ENCODE data around the gene COL23A1. TPM values are rescaled to one million over a fixed set of nuclear protein-coding genes. Genes with fewer than 3 reads are reported as not detected.

COL23A1 gene
- polyA plus RNA-seq, 3 donors = 0.11 to 0.21 TPM; not detected in 1

DNA sequence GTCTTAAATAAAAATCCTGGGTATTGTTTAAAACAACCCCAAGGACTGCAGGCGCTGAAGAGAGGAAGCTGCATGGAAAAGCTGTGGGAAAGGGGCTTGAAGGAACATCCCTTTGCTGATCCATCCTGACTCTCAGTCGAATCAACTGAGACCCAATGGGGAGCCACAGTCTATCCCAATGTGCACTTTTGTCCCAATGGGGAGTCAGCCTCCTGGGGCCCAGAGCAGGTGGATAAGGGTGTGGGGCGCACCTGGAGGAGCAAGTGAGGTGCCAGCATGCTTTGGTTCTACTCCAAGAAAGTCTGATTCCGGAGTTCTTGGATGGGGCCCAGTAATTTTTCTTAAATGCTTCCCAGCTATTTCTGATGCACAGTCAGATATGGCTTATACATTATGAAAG is 118.1 kb downstream of the COL23A1 start:
- H3K4me1 ChIP-seq (ENCODE audit: control insufficient read depth in 1 of 2, insufficient read depth in 2 of 2, low read length in 2 of 2) = peaks cover 60 to 68% of the 10 kb centered on the region in 2 donors
- Mint-ChIP-seq H3K4me3 (no peak overlapping the region), H3K4me1 (peaks cover 64% of the 10 kb centered on the region), H3K27ac (no peak overlapping the region), H3K27me3 (ENCODE audit: low read depth in 3 of 3) (peaks cover 0 to 4% (median 0%) of the 10 kb centered on the region in 3 donors), H3K36me3 (peaks cover 0 to 2% of the 10 kb centered on the region in 2 donors), H3K9me3 (peaks cover 0 to 2% (median 0%) of the 10 kb centered on the region in 7 donors)
- no peaks in the 10 kb centered on the region for H4K20me1 ChIP-seq (ENCODE audit: insufficient read depth, low read length)
- no peak overlapping the region for H3K27ac ChIP-seq (ENCODE audit: low read depth in 1 of 2, low read length in 2 of 2)
- no peaks in the 10 kb centered on the region for H3K9me3 ChIP-seq (replicated peaks in 1 of 2; ENCODE audit: control insufficient read depth in 1 of 2, insufficient read depth in 1 of 2, low read length in 2 of 2)
- peaks cover 24% of the 10 kb centered on the region for H3K79me2 ChIP-seq (ENCODE audit: insufficient read depth, low read length)
- no peaks in the 10 kb centered on the region for H3K27me3 ChIP-seq (ENCODE audit: control insufficient read depth in 2 of 2, insufficient read depth in 2 of 2, low read length in 2 of 2)
- no peak overlapping the region for H3K4me3 ChIP-seq (replicated peaks in 1 of 3; ENCODE audit: low read depth in 2 of 3, low read length in 3 of 3)
- intact Hi-C loops (cut with micrococcal nuclease) = no loop called here
- DNase-seq = no peak
- H3K4me2 ChIP-seq (replicated peaks; ENCODE audit: extremely low read depth, low read length, poor library complexity, severe bottlenecking) = no peak overlapping the region
- H3K36me3 ChIP-seq (replicated peaks in 1 of 2; ENCODE audit: control insufficient read depth in 1 of 2, insufficient read depth in 2 of 2, low read length in 2 of 2) = no peaks in the 10 kb centered on the region
- TF ChIP-seq, protein P1, sequence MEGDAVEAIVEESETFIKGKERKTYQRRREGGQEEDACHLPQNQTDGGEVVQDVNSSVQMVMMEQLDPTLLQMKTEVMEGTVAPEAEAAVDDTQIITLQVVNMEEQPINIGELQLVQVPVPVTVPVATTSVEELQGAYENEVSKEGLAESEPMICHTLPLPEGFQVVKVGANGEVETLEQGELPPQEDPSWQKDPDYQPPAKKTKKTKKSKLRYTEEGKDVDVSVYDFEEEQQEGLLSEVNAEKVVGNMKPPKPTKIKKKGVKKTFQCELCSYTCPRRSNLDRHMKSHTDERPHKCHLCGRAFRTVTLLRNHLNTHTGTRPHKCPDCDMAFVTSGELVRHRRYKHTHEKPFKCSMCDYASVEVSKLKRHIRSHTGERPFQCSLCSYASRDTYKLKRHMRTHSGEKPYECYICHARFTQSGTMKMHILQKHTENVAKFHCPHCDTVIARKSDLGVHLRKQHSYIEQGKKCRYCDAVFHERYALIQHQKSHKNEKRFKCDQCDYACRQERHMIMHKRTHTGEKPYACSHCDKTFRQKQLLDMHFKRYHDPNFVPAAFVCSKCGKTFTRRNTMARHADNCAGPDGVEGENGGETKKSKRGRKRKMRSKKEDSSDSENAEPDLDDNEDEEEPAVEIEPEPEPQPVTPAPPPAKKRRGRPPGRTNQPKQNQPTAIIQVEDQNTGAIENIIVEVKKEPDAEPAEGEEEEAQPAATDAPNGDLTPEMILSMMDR (IDR thresholded peaks at IDR 0.05) = no peak
- WGBS (ENCODE audit: insufficient coverage) = 89% methylated on average over 4 of the region's 4 CpGs
- H2AFZ ChIP-seq (ENCODE audit: insufficient read depth, low read depth, low read length, poor library complexity, severe bottlenecking) = no peak overlapping the region
- no peak overlapping the region for H3K9ac ChIP-seq (ENCODE audit: insufficient read depth, low read length, poor library complexity, severe bottlenecking)

DNA sequence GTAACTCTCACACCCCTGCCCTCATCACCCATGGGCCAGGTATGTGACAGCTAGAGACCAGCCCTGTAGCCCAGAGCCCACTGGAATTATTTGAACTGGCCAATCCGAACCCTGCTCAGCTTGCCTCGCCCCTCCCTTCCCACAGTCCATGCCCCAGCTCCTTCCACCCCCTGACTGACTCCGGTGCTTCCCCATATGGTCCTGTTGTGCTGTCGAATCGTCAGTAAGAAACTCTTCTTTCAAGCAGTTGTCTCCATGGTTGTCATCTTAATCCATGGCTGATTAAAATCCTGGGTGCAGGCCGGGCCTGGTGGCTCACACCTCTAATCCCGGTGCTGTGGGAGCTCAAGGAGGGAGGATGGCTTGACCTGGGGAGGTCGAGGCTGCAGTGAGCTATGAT is 118.5 kb downstream of the COL23A1 start:
- H3K9ac ChIP-seq (ENCODE audit: insufficient read depth, low read length, poor library complexity, severe bottlenecking) = no peak overlapping the region
- DNase-seq = no peak
- H3K36me3 ChIP-seq (replicated peaks in 1 of 2; ENCODE audit: control insufficient read depth in 1 of 2, insufficient read depth in 2 of 2, low read length in 2 of 2) = no peaks in the 10 kb centered on the region
- H3K27me3 Mint-ChIP-seq (ENCODE audit: low read depth in 3 of 3) = peaks cover 0 to 4% (median 0%) of the 10 kb centered on the region in 3 donors
- H3K36me3 Mint-ChIP-seq = peaks cover 0 to 2% of the 10 kb centered on the region in 2 donors
- intact Hi-C loops (cut with micrococcal nuclease) = no loop called here
- no peaks in the 10 kb centered on the region for H3K27me3 ChIP-seq (ENCODE audit: control insufficient read depth in 2 of 2, insufficient read depth in 2 of 2, low read length in 2 of 2)
- peaks cover 0 to 2% (median 0%) of the 10 kb centered on the region in 7 donors for H3K9me3 Mint-ChIP-seq
- H3K27ac Mint-ChIP-seq = no peak overlapping the region
- H3K4me3 ChIP-seq (replicated peaks in 1 of 3; ENCODE audit: low read depth in 2 of 3, low read length in 3 of 3) = no peak overlapping the region
- peaks cover 64% of the 10 kb centered on the region for H3K4me1 Mint-ChIP-seq
- H3K4me3 Mint-ChIP-seq = no peak overlapping the region
- peaks cover 60 to 68% of the 10 kb centered on the region in 2 donors for H3K4me1 ChIP-seq (ENCODE audit: control insufficient read depth in 1 of 2, insufficient read depth in 2 of 2, low read length in 2 of 2)
- H3K79me2 ChIP-seq (ENCODE audit: insufficient read depth, low read length) = peaks cover 24% of the 10 kb centered on the region
- no peaks in the 10 kb centered on the region for H3K9me3 ChIP-seq (replicated peaks in 1 of 2; ENCODE audit: control insufficient read depth in 1 of 2, insufficient read depth in 1 of 2, low read length in 2 of 2)
- TF ChIP-seq, protein P1 (IDR thresholded peaks at IDR 0.05) = no peak
- no peaks in the 10 kb centered on the region for H4K20me1 ChIP-seq (ENCODE audit: insufficient read depth, low read length)
- no peak overlapping the region for H3K4me2 ChIP-seq (replicated peaks; ENCODE audit: extremely low read depth, low read length, poor library complexity, severe bottlenecking)
- 84% methylated on average over 6 of the region's 8 CpGs for WGBS (ENCODE audit: insufficient coverage)
- H2AFZ ChIP-seq (ENCODE audit: insufficient read depth, low read depth, low read length, poor library complexity, severe bottlenecking) = no peak overlapping the region
- H3K27ac ChIP-seq (ENCODE audit: low read depth in 1 of 2, low read length in 2 of 2) = no peak overlapping the region
